ENCODE results near the gene EIF4A2. TPM values are rescaled to one million over a fixed set of nuclear protein-coding genes. Genes with fewer than 3 reads are reported as not detected.

Gene EIF4A2
- 359 and 368 TPM in 2 replicates for total RNA-seq

DNA sequence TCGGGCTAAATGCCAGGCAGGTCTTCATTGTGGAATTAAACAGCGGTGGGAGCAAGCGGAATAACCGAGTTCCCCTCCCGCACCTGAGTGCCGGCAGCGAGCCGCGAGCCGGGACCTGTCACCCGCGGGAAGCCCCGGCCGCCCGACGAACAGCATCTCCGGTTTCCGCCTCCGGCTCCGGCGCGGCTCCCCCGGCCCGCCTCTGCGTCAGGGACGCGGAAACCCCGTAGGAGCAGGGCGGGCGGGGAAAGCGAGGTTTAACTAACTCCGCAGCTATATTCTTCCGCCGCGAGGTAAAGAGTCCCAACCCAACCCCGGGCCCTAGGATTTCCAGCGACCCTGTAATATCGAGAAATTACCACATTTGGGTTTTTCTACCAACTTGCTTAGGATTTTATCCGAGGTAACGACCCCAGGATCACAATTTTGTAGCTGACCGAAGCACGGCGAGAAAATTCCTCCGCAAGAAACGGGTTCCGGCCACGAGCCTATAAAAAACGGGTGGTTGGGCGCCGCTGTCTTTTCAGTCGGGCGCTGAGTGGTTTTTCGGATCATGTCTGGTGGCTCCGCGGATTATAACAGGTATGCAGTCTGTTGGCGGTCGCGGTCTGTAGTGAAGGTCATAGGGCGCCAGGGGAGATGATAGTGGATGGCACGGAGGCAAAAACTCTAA lies at the start of gene EIF4A2:
Gene EIF4A2, plus strand, starts transcription at position 520 of the 673 bp plus-strand sequence. Its CDS starts 34 bp downstream, at position 554.
- intact Hi-C loops (cut with micrococcal nuclease) = loop anchor here (1.0 to 10.0 kb wide), 14 partner anchors 8 to 1288 kb away; partner anchors contain the start of genes DNAJB11, ETV5, RFC4 and RPL39L

DNA sequence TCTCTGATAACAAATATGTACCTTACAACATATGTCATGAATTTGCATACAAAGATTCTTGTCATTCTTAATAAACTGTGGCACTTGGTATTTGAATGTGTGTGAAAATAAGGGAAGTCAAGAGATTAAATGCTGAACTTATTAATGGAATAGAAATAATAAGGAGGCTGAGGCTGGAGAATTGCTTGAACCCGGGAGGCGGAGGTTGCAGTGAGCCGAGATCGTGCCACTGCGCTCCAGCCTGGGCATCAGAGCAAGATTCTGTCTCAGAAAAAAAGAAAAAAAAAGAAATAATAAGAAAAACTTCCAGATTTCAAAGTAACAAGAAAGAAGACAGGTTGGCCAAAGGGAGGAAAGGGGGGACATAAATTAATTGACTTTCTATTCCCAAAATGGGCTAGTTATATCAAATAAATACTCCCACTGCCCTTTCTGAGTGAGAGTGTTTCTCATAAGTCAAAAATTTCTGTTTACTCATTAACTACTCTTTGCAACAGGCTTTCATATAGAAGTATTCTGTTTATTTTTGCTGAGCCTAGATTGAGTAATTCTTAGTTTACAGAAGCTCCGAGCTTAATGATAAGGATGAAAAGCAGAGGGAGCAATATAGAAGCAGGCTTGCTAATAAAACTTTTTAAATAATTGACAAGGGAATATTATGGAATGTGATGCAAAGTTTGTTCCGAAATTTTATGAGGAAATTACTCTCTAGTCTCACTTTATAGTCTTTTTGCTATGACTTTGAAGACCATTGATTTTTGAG lies 40.6 kb upstream of the EIF4A2 start:
- intact Hi-C loops (cut with micrococcal nuclease) = no loop called here

DNA sequence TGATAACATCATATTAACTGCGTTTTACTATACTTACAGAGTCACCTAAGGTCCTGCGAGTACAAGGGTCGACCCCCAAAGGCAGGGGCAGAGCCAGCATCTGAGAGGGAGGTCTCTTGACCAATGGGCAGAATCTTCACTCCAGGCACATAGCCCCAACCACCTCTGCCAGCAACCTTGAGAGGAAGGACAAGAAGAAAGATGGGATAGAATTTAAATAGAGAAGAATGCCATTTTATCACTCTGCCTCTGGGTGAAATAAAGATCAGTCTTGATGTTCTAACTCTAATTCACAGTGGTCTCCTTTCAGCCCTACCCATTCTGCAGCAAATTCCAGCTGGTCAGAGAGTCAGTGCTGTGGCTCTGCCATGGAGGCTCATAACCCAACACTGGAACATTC lies 39.7 kb upstream of the EIF4A2 start:
- intact Hi-C loops (cut with micrococcal nuclease) = no loop called here

DNA sequence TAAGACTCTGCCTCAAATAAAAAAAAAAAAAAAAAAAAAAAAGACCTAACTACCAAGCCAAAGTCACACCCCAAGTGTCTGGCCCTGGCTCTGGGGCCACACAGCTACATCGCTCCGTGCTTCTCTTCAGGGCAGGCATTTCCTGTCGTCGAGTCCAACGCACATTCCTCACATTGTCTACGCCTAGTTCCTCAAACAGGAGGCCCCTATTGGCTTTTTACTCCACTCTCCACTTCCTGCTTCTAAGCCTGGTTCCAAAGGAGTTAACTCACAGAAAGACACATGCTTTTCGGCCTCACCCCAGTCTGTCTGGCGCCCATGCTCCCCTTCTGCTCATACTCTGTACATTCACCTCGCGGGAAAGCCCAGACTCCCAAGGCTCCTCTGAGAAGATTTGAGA lies 37.4 kb upstream of the EIF4A2 start:
- intact Hi-C loops (cut with micrococcal nuclease) = no loop called here

DNA sequence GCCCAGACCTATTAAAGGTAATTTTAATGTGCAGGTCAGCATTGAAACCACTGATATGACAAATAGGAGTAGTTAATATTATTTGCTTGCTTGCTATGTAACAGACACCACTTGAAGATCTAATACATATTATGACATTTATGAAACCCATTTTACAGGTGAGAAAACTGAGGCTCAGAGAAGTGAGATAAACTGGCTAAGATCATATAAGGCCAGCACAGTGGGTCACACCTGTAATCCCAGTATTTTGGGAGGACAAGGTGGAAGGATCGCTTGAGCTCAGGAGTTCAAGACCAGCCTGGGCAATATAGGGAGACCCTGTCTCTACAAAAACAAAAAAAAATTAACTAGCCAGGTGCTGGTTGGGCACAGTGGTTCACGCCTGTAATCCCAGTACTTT lies 33.1 kb upstream of the EIF4A2 start:
- intact Hi-C loops (cut with micrococcal nuclease) = no loop called here

DNA sequence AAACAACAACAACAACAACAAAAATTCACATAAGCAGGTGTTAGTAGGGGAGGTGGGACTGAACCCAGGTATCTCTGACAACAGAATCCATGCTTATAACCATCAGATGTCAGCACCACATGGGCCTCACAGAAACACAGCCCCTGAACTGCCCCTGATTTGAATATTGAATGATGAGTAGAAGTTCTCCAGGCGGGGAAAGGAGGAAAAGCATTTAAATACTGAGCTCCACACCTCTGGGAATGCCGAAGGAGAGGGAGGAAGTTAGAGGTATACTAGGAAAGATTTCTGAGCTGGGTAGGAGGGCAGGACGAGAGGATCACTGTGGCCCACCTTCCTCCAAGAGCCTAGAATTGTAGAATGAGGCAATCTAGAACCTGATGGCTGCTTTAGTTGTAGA lies 31.9 kb upstream of the EIF4A2 start:
- intact Hi-C loops (cut with micrococcal nuclease) = no loop called here

DNA sequence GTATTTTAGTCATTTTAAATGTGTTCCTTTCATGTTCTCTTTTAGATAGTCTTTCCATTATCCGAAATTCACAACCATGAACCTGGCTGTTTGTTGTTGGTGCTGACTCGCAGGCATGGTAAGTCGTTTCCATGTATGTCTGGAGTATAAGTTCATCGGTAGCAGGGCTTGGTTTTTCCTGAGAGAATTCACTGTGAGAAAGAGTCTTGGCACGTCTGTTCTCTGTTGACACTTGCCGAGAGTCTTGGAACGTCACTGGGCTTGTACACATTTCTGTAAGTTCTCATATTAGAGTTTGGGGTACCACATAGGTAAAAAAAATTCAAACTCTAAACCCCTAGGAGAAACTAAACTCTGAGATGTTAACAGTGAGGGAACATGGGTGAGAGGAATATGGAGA lies 29.4 kb upstream of the EIF4A2 start:
- intact Hi-C loops (cut with micrococcal nuclease) = no loop called here

DNA sequence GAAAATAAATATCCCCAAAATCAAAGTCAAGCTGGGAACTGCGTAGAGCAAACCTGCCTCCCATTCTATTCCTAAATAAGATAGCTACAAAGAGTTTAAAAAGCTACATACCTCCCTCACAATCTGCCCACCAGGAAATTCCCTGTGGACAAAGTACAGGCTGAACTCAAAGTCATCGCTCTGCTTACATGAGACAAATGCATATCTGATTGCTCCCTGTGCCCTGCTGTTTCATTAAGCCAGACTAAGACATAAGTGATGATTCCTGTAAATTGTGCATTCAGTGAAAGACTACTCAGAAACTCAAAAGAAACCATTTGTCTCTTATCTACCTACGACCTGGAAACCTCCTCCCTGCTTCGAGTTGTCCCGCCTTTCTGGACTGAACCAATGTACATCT lies 28.5 kb upstream of the EIF4A2 start:
- intact Hi-C loops (cut with micrococcal nuclease) = no loop called here

DNA sequence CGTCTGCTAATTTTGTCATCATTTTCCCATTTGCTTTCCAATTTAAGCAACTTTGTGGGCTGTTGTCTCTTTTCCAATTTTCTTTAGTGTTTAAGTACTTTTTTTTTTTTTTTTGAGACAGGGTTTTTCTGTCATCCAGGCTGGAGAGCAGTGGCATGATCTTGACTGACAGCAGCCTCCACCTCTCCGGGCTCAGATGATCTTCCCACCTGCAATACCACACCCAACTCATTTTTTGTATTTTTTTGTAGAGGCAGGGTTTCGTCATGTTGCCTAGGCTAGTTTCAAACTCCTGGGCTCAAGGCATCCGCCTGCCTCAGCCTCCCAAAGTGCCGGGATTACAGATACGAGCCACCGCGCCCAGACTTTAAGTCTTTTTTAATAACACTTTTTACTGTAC lies 26.2 kb upstream of the EIF4A2 start:
- intact Hi-C loops (cut with micrococcal nuclease) = no loop called here

DNA sequence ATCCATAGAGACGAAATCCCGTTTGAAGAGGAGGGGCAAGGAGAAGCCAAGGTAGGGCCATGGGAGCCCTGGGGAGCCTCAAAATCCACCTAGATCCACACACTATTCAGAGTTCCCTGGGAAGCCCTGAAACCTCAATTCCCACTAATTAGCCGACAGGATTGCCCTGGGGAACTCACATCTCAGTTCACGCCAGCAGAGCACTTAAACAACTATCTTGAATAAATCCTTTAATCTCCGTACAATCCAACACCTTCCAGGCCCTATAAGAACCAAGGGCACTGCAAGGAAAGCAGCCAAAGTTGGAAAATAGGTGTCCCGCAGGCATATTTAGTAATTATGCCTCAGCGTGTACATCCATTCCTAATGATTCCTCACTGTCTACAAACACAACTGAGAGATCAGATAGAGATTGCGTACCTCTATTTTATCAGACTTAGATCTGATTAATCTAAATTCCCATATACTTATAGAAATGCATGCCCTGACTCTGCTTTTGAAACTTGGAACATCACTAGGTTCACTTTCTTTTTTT lies 25.6 kb upstream of the EIF4A2 start:
- intact Hi-C loops (cut with micrococcal nuclease) = no loop called here

DNA sequence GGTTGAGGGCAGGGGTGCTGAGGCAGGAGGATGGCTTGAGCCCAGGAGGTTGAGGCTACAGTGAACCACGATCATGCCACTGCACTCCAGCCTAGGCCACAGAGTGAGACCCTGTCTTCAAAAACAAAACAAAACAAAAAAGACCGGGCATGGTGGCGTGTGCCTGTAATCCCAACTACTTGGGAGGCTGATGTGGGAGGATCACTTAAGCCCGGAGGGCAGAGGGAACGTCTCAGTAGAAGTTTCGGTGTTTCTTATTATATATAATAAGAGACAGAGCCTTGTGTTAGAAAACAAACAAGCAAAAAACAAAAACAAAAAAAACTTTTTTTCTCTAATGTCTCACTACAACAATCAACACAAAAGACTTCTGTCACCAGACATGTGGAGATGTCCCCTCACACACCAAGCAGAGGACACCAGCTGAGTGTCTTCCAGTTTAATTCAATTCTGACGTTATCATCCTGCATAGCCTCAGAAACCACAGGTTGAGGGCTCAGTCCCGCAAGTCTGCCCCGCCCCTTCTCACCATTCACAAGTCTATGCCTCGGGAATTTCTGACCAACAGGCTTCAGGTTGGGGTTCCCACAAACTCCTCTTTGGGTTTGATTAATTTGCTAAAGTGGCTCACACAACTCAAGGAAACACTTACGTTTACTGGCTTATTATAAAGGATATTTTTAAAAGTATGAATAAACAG lies 24.0 kb upstream of the EIF4A2 start:
- intact Hi-C loops (cut with micrococcal nuclease) = no loop called here

DNA sequence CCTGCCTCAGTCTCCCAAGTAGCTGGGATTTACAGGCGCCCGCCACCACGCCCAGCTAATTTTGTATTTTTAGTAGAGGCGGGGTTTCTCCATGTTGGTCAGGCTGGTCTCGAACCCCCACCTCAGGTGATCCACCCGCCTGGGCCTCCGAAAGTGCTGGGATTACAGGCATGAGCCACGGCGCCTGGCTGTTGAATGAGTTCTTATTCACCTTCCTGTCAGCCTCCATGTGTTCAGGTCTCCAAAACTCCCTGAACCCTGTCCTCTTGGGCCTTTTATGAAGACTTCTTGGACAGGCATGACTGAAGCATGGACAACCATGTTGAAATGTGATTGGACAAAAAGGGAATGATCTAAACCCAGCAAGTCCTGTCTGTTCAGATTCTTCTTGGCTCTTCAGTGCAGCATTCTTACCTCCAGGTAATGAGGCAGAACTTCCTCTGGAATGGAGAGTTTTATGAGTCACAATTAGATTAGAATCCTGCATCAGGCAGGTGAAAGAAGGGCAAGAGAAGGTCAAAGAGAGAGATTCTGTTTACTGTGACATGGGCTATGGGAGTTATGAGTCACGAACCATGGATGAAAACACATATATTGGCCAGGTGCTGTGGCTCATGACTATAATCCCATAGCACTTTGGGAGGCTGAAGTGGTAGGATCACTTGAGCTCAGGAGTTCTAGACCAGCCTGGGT lies 23.1 kb upstream of the EIF4A2 start:
- intact Hi-C loops (cut with micrococcal nuclease) = no loop called here

DNA sequence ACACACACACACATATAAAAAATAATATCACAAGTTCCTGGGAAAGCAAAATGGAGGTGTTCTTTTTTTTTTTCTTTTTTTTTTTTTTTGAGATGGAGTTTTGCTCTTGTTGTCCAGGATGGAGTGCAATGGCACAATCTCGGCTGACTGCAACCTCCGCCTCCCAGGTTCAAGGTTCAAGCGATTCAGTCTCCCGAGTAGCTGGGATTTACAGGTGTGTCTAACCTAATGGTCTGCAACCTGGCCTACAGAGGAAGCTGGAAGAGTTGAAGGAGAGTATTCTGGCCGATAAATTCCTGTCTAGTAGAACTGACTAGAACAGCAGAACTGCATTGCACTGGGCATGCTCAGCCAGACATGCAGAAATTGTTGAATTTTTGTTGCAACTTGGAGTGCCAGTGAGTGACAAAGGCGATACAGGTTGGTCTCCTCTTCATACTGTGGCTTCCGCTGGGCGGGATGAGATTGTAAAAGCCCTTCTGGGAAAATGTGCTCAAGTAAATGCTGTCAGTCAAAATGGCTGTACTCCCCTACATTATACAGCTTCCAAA lies 22.4 kb upstream of the EIF4A2 start:
- intact Hi-C loops (cut with micrococcal nuclease) = no loop called here

DNA sequence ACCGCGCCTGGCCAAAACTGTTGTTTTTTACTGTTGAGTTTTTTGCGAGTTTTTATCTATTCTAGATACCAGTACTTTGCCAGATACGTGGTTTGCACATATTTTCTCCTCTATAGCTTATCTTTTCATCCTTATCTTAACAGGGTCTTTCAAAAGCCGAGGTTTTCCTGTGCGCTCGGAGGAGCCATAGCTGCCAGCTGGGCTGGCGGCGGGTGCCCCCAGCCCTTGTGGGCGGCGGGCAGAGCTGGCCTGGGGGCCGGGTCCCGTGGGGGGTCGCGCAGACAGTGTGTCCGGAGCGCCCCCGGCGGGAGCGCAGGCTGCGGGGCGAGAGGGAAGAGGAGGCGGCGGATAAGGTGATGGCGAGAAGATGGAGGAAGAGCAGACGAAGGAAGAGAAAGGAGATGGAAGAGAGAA lies 11.1 kb upstream of the EIF4A2 start:
- intact Hi-C loops (cut with micrococcal nuclease) = loop anchor here (1.0 to 5.0 kb wide), 2 partner anchors 10 to 35 kb away; partner anchors contain the start of gene RFC4

DNA sequence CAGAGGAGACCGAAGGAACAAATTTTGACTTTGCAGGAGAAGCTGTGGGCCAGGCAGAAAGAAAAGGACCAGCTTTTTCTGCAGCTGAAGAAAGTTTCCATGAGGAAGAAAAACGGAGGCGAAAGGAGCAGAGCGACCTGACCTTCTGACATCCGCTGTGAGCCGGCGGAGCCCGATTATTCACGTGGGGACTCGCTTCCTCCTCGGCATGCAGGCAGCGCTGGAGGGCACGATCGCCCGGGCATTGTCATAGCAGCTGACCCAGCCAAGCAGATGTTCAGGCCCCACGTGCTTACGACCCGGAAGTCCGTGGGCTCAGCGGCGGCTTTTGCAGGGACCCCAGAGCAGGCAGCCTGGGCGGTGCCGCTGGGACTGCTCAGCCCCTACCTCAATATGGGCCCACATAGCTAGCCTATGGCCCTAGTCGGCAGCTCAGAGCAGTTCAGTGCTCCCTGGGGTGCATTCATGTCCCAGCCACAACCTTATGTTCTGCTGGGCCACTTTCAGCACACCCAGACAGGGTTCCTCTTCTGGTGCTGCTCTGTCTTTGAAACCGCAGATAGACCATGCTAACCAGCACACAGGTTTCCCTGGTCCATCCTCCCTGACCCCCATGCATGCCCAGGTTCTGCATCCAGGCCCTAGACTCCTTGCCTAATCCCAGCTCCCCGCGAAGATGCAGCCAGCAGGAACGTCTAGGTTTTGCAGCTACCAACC lies 10.5 kb upstream of the EIF4A2 start:
- intact Hi-C loops (cut with micrococcal nuclease) = loop anchor here (1.0 to 5.0 kb wide), 2 partner anchors 9 to 34 kb away; partner anchors contain the start of gene RFC4

DNA sequence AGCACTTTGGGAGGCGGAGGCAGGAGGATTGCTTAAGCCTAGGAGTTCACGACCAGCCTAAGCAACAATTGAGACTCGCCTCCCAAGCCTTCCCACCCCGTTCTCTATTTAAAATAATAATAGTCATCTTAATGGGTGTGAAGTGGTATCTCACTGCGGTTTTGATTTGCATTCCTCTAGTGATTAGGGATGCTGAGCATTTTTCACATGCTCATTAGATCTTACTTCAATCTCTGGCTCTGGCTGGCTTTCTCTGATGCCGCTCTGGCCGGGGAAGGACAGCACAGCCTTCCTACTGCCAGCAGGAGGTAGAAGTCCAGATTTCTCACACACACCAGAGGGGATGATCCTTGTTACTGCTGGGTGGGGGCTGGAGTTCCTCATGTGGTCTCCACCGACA lies 7.4 kb upstream of the EIF4A2 start:
- intact Hi-C loops (cut with micrococcal nuclease) = no loop called here

DNA sequence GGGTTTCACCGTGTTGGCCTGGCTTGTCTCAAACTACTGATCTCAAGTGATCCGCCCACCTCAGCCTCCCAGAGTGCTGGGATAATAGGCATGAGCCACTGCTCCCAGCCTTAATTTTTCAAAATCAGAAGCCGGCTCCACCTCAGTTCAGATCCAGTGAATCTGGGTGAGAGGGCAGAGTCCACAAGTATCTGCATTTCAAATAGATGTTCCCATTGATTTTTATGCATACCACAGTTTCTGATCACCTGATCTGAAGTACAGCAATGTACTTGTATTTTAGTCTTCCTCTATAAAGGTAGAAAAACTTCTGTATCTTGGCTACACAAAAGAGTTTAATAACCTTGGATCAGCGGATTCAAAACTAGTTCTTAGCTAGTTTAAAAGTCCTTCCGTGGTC lies 4.2 kb upstream of the EIF4A2 start:
- intact Hi-C loops (cut with micrococcal nuclease) = no loop called here

DNA sequence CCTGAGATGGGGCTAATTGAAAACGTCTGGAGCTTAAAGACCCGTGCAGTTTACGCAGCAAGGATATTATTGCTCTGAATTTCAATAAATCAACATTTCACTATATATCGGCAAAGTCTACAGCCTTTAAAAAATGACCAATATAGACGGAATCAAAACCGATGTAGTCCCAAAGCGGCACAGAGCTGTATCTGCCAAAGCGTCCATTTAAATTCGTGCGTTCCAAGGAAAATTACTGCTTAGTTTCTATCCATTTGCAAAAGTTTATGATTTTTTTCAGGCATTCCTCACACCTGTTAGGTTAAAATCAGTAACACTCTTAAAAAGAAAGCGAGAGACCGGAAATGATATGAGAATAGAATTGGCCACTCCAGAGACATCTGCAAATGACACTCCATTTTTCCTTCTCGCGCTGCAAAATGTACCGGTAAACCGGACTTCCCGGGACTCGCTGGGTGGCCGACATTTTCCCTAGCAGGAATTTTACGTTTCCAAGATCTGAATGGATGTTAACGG lies 777 bp upstream of the EIF4A2 start:
- intact Hi-C loops (cut with micrococcal nuclease) = loop anchor here (1.0 to 10.0 kb wide), 15 partner anchors 9 to 1288 kb away; partner anchors contain the start of genes DNAJB11, ETV5, RFC4 and RPL39L

DNA sequence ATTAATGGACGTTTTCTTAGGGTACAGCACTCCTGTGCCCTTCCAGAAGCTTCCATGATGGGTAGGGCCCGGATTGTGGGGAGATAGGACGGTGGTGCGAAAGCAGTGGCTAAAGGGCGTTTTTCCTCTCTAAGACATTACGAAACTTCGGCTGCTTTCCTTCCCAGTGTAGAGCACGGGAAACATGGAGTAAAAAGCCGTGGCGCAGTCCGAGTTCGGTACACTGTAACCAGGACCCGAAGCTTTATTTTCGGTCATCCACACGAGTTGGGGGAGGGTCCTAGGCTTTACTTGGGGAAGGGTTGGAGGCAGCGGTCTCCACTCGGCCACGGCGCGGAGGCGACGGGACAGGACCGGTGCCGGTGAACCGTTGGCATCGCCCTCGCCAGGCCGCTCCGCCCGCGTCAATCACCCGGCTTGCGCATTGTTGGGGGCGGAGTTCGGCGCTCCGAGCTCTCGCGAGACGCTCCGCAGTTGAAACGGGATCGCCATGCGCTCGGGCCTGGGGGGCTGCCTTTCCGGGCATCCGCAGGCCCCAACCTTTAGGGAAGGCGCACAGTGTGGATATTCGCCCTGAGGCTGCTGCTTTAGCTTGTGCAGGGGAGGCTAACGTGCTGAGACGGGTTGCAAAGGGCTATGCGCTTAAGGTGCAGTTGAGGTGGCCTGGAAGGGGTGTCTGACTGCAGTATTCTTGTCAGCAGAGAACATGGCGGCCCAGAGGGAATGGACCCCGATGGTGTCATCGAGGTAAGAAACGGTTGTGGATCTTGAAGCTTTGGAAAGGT lies 546 bp downstream of the EIF4A2 start:
- intact Hi-C loops (cut with micrococcal nuclease) = loop anchor here (1.0 to 10.0 kb wide), 14 partner anchors 7 to 1289 kb away; partner anchors contain the start of genes DNAJB11, ETV5, RFC4 and RPL39L

Measured in T-helper 1 cell treated with Interleukin-12 subunit alpha and Interleukin-12 subunit beta and Interleukin-4 antibody, amounts not matched to agents 30 ng/mL and 1 ng/mL, for 36 hours (primary cell).